Stomach (tissue), 4 donors: ENCODE measurements around the gene TECTB.

Source experiments
- CTCF ChIP-seq, 7 experiments: fragments of 450-650 bp in 4 of 7; fragments of 200-600 bp in 3 of 7; sonication (generic) in 3 of 7; IDR thresholded peaks; one replicate each; pipeline ENCODE4 v1.5.1; 2016 to 2019; ENCODE audit warnings: antibody characterized with exemption in 7 of 7, control low read depth in 2 of 7, mild to moderate bottlenecking in 1 of 7
- POLR2A ChIP-seq, 4 donors: fragments of 450-650 bp; IDR thresholded peaks; one replicate each; pipeline ENCODE4 v1.6.1; 2016; ENCODE audit warnings: antibody characterized with exemption in 4 of 4, control low read depth in 2 of 4, mild to moderate bottlenecking in 1 of 4, moderate library complexity in 1 of 4

GRCh38 chr10:112240441-112240840, 42.8 kb upstream of the TECTB start:
- TF ChIP-seq CTCF (IDR thresholded peaks at IDR 0.05) (no peak), POLR2A (IDR thresholded peaks at IDR 0.05) (no peak)
